Measurements from ENCODE around the gene PDILT. TPM values are rescaled to one million over a fixed set of nuclear protein-coding genes. Genes with fewer than 3 reads are reported as not detected.

PDILT gene
- total RNA-seq, 1 experiment from 2014 or later: not detected

- intact Hi-C loops (cut with micrococcal nuclease; ENCODE audit: unreplicated experiment): no loop called here
- Histone ChIP-seq H3K36me3 (ENCODE audit: control insufficient read depth, insufficient read depth, low read length) (no peaks in the 10 kb centered on the region), H3K27me3 (replicated peaks; ENCODE audit: control insufficient read depth, insufficient read depth, low read length) (no peaks in the 10 kb centered on the region), H3K4me3 (ENCODE audit: low read depth, low read length) (no peak overlapping the region), H3K9me3 (no peaks in the 10 kb centered on the region), H3K4me1 (no peaks in the 10 kb centered on the region)
- no peak for DNase-seq
- H3K27me3 Mint-ChIP-seq (ENCODE audit: insufficient read depth, unreplicated experiment): peaks cover 4% of the 10 kb centered on the region
- no peak overlapping the region for H3K27ac Mint-ChIP-seq (ENCODE audit: unreplicated experiment)
- TF ChIP-seq CTCF (IDR thresholded peaks at IDR 0.05; ENCODE audit: insufficient read depth in 1 of 2, low read depth in 1 of 2, low read length in 1 of 2, severe bottlenecking in 1 of 2, unreplicated experiment in 1 of 2): no peak
- ChIA-PET POLR2A (no interaction called here), CTCF (no interaction called here)
- no peak overlapping the region for H3K4me3 Mint-ChIP-seq (ENCODE audit: unreplicated experiment)
- H3K9me3 Mint-ChIP-seq (ENCODE audit: unreplicated experiment): no peaks in the 10 kb centered on the region
- H3K36me3 Mint-ChIP-seq (ENCODE audit: insufficient read depth, unreplicated experiment): no peaks in the 10 kb centered on the region
- BruUV-seq (replicated peaks): no TSS peak
- H3K4me1 Mint-ChIP-seq (ENCODE audit: low read depth, unreplicated experiment): no peaks in the 10 kb centered on the region
Measured at GRCh38 chr16:20401066-20401465, 3.5 kb downstream of the PDILT start.

GRCh38 chr16:20399185-20399584 lies 5.4 kb downstream of the PDILT start:
- no peaks in the 10 kb centered on the region for H3K4me1 ChIP-seq

GRCh38 chr16:20398603-20399002 lies 5.9 kb downstream of the PDILT start:
- H3K4me1 Mint-ChIP-seq (ENCODE audit: low read depth, unreplicated experiment): no peaks in the 10 kb centered on the region
- no peak for TF ChIP-seq CTCF (IDR thresholded peaks at IDR 0.05; ENCODE audit: insufficient read depth in 1 of 2, low read depth in 1 of 2, low read length in 1 of 2, severe bottlenecking in 1 of 2, unreplicated experiment in 1 of 2)
- no peak overlapping the region for H3K4me3 Mint-ChIP-seq (ENCODE audit: unreplicated experiment)
- CTCF ChIA-PET: no interaction called here
- Histone ChIP-seq H3K4me1 (no peaks in the 10 kb centered on the region), H3K27me3 (replicated peaks; ENCODE audit: control insufficient read depth, insufficient read depth, low read length) (no peaks in the 10 kb centered on the region), H3K4me3 (ENCODE audit: low read depth, low read length) (no peak overlapping the region), H3K9me3 (no peaks in the 10 kb centered on the region), H3K36me3 (ENCODE audit: control insufficient read depth, insufficient read depth, low read length) (no peaks in the 10 kb centered on the region)
- POLR2A ChIA-PET: no interaction called here
- DNase-seq: no peak
- H3K36me3 Mint-ChIP-seq (ENCODE audit: insufficient read depth, unreplicated experiment): no peaks in the 10 kb centered on the region
- no peak overlapping the region for H3K27ac Mint-ChIP-seq (ENCODE audit: unreplicated experiment)
- H3K27me3 Mint-ChIP-seq (ENCODE audit: insufficient read depth, unreplicated experiment): peaks cover 2% of the 10 kb centered on the region
- intact Hi-C loops (cut with micrococcal nuclease; ENCODE audit: unreplicated experiment): no loop called here
- no TSS peak for BruUV-seq (replicated peaks)
- H3K9me3 Mint-ChIP-seq (ENCODE audit: unreplicated experiment): no peaks in the 10 kb centered on the region

More at GRCh38 chr16:20399185-20399584, 5.4 kb downstream of the PDILT start:
- H3K4me1 Mint-ChIP-seq (ENCODE audit: low read depth, unreplicated experiment): no peaks in the 10 kb centered on the region
- H3K27me3 ChIP-seq (replicated peaks; ENCODE audit: control insufficient read depth, insufficient read depth, low read length): no peaks in the 10 kb centered on the region
- H3K27me3 Mint-ChIP-seq (ENCODE audit: insufficient read depth, unreplicated experiment): peaks cover 4% of the 10 kb centered on the region
- H3K36me3 ChIP-seq (ENCODE audit: control insufficient read depth, insufficient read depth, low read length): no peaks in the 10 kb centered on the region
- no peak for TF ChIP-seq CTCF (IDR thresholded peaks at IDR 0.05; ENCODE audit: insufficient read depth in 1 of 2, low read depth in 1 of 2, low read length in 1 of 2, severe bottlenecking in 1 of 2, unreplicated experiment in 1 of 2)
- H3K36me3 Mint-ChIP-seq (ENCODE audit: insufficient read depth, unreplicated experiment): no peaks in the 10 kb centered on the region
- H3K4me3 Mint-ChIP-seq (ENCODE audit: unreplicated experiment): no peak overlapping the region
- no TSS peak for BruUV-seq (replicated peaks)
- no peaks in the 10 kb centered on the region for H3K9me3 ChIP-seq
- intact Hi-C loops (cut with micrococcal nuclease; ENCODE audit: unreplicated experiment): no loop called here
- H3K9me3 Mint-ChIP-seq (ENCODE audit: unreplicated experiment): no peaks in the 10 kb centered on the region
- ChIA-PET POLR2A (no interaction called here), CTCF (no interaction called here)
- H3K4me3 ChIP-seq (ENCODE audit: low read depth, low read length): no peak overlapping the region
- no peak for DNase-seq
- H3K27ac Mint-ChIP-seq (ENCODE audit: unreplicated experiment): no peak overlapping the region
